LNCAP (cell line): ENCODE results near the gene CLDN7.

Source experiments
- TF ChIP-seq, protein P1 (sequence below): fragments of 450-650 bp; IDR thresholded peaks from 2 replicates; pipeline ENCODE4 v1.5.1; 2017; ENCODE audit warnings: mild to moderate bottlenecking

CLDN7 gene

DNA sequence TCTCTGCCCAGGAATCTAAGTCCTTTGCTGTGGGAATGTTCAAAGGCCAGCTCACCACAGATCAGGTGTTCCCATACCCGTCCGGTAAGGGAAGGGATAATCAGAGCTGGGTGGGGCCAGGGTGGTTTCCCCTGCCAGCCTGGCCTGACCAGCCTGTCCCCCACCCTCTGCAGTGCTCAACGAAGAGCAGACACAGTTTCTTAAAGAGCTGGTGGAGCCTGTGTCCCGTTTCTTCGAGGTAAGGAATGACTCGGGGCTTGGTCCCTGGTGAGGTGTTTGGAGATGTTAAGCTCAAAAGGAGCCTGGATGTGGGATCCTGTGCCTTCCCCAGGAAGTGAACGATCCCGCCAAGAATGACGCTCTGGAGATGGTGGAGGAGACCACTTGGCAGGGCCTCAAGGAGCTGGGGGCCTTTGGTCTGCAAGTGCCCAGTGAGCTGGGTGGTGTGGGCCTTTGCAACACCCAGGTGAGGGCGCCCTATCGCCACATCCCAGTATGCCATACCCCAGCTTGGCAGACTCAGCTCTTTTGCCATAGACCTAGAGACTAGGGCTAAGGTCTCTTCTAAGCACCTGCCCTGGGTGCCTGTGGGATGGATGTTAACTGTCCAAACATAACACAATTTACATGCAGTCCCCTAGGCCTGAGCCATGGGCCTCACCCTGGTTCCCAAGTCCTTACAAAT lies 41.5 kb downstream of the CLDN7 start:
- TF ChIP-seq, protein P1, sequence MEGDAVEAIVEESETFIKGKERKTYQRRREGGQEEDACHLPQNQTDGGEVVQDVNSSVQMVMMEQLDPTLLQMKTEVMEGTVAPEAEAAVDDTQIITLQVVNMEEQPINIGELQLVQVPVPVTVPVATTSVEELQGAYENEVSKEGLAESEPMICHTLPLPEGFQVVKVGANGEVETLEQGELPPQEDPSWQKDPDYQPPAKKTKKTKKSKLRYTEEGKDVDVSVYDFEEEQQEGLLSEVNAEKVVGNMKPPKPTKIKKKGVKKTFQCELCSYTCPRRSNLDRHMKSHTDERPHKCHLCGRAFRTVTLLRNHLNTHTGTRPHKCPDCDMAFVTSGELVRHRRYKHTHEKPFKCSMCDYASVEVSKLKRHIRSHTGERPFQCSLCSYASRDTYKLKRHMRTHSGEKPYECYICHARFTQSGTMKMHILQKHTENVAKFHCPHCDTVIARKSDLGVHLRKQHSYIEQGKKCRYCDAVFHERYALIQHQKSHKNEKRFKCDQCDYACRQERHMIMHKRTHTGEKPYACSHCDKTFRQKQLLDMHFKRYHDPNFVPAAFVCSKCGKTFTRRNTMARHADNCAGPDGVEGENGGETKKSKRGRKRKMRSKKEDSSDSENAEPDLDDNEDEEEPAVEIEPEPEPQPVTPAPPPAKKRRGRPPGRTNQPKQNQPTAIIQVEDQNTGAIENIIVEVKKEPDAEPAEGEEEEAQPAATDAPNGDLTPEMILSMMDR: peak; percentile 50; the same call in 1 of the 2 replicates

DNA sequence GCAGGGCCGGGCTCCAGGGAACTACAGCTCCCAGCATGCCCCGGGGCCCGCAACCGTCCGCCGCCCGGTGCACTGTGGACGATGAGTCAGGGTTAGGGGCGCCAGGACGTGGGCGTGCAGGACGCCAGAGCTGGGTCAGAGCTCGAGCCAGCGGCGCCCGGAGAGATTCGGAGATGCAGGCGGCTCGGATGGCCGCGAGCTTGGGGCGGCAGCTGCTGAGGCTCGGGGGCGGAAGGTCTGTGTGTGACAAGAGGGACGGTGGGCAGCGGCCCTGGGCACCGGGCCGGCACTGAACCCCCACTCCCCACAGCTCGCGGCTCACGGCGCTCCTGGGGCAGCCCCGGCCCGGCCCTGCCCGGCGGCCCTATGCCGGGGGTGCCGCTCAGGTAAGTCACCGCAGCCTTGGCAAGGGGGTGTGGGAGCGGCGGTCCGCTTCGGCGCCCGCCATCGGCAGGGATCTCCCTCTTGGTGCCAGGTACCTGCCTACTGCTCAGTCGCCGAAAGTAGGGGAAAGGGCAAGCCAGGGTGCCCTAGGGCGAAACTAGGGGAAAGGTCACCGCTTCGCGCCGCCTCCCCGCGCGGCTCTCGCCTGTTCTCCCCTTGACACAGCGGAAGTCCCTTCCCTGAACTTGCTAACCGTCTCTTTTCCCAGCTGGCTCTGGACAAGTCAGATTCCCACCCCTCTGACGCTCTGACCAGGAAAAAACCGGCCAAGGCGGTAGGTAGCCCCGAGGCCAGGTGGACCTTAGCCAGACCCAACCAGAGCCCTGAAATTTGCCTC lies 42.3 kb downstream of the CLDN7 start, which contains the start of the genes ACADVL and DLG4:
TSS of gene ACADVL (plus strand) at position 127 of the 781 bp plus-strand sequence. CDS start at position 174, 47 bp downstream.
TSS of gene DLG4 (minus strand) at position 25 of the 781 bp plus-strand sequence.
- TF ChIP-seq, protein P1: no peak

DNA sequence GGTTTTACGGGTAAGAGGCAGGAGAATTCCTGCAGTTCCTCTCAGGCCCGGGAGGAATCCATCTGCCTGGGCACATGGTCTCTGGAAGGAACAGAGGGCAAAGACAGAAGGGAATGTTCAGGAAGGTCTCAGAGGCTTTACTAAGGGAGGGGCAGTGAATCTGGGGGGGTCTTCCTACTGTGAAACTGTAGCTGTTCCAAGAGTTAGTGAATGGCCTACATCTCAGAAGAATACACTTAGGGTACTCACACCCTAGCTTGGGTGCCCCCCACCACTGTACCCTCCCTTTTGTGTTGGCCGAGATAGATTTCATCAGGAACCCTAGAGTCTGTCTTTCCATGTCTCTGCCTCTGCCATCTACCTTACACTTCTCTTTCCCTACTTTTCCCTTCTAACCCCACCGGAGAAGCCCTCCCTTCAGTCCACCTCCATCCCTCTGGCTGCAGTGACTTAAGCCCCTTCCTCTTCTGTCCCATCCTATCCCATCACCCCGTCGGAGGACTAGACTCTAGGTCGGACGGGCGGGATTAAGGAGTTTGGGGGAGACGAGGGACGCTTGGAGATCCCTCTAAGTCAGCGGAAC lies 43.0 kb downstream of the CLDN7 start:
- TF ChIP-seq, protein P1: no peak

DNA sequence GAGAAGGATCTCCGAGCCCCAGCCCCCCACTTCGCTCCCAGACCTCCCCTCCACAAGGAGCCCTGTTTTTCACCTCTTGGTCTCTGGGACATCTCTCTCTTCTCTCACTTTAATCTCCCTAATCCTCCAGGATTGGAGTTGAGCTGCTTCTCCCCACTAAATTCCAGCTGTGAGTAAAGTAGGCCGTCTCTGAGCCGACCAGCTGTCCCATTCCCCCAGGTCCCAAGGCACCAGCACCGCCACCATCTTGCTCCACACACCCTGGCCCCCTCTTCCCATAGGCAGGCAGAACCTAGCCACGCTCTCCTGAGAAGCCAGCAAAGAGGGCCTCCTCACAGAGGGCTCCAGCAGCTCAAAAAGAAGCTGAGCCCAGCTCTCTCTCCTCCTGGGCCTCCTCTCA lies 43.5 kb downstream of the CLDN7 start:
- TF ChIP-seq, protein P1: no peak

DNA sequence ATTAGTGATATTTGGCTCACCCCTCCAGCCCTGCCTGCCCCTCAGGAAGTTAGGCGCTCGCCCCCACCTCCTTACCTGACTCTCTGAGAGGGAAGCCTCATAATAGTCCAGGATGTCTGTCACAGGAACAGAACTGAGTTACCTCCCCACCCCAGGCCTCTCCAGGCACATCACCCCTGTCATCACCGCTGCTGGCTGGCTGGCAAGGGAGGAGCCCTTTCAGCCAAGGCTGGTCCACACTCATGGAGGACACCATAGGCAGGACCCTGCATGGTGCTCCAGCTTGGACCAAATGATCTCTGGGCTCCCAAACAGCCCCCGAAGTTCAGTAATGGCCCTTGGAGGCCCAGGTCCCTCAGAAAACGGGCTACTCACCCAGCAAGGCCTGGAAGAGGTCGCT lies 44.1 kb downstream of the CLDN7 start:
- TF ChIP-seq, protein P1: no peak

DNA sequence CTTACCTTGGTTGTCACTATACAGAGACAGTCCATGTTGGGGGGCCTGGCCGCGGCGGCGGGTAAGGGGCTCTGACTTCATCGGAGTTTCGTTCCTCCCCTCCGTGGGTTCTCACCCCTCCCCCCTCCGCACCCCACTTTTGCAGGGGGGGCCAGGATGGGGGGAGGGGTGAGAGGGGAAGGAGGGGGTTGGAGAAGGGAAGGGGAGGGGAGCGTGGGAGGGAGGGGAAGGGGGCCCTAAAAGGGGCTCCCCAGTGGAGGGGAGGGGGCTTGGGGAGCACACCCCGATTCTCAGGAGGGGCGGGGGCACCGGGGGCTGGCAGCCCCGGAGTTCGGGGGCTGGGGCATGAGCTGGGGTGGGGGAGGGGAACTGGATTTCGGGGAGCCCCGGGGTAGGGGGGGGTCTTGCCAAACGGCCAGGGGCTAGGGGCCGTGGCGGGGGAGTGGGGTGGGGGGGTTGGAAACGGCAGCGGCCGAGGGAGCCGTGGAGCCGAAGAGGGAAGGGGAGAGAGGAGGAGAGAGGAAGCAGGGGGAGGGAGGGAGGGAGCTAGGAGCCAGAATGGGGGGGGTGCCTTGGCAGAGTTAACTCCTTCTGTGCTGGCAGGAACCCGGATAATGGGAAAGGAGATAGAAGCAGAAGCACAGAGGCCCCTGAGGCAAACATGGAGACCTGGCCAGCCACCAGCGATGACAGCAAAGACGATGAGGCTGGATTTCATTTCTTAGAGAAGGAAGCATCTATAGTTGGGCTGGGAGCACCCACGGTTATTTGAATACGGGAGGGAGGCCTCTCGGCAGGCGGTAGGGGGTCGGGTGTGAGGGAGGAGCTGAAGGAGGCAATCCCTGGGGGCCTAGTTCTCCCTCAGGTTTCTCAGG lies 44.9 kb downstream of the CLDN7 start:
- TF ChIP-seq, protein P1: no peak
